GM12873 (cell line): Measurements from ENCODE around the gene PRXL2B.

ENCODE experiments used
- CTCF ChIP-seq: IDR thresholded peaks from 2 replicates; pipeline ENCODE4 v1.5.1; 2012; ENCODE audit warnings: low read depth, mild to moderate bottlenecking, moderate library complexity, low read length, control low read depth; ENCODE audit not compliant: insufficient read depth; ENCODE audit errors: missing control alignments

Gene PRXL2B

GRCh38 chr1:2561446-2561845 is 25.1 kb upstream of the PRXL2B start:
- no peak for TF ChIP-seq CTCF

GRCh38 chr1:2561898-2562895 is 24.4 kb upstream of the PRXL2B start:
- TF ChIP-seq CTCF, result peak; percentile 76

- TF ChIP-seq CTCF, result no peak
Measured at GRCh38 chr1:2563205-2563604, 23.4 kb upstream of the PRXL2B start.

- TF ChIP-seq CTCF, result no peak
Measured at GRCh38 chr1:2564006-2564814, 22.4 kb upstream of the PRXL2B start.

- no peak for TF ChIP-seq CTCF
Measured at GRCh38 chr1:2564815-2565374, 21.7 kb upstream of the PRXL2B start.

GRCh38 chr1:2566101-2567045 is 20.2 kb upstream of the PRXL2B start:
- TF ChIP-seq CTCF, result no peak
